ENCODE measurements around the gene SH3PXD2B. TPM values are rescaled to one million over a fixed set of nuclear protein-coding genes. Genes with fewer than 3 reads are reported as not detected.

Gene SH3PXD2B
- total and polyA plus RNA-seq, 2 of the 13 experiments (the other 11 are each of a cell fraction or from before 2014, with no cell fraction given), result 3.4 to 4.6 TPM

DNA sequence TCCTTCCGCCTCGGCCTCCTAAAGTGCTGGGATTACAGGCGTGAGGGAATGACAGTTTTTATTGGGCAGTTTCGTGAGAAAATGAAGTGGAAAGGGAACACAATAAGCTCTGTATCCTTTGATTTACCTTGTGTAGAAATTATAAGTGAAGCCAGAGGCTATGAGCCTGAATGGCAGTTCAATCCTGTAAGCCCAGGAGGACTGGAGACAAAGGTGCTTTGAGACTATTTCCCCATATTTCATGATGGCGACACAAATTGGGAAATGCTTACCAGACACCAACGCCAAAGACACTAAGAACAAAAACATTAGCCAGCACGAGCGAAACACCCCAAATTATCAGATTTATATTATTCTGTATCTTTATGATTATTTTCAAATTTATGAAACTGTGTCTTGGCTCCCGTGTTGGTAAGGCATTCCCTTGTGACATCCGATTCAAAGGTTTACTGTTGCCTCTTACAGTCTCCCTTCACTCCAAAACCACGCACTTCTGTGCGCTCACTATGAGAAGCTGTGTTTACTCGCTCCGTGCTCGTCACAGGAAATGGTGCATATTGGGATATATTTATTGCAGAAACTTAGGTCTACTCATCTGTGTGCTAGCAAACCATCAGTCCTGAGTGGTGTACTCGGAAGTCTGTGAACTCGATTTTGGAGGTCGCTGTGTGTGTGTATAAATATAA is 73.9 kb downstream of the SH3PXD2B start:
- no peak overlapping the region for H2AFZ ChIP-seq (ENCODE audit: low read length)
- H3K4me1 ChIP-seq (ENCODE audit: insufficient read depth, low read length), result peaks cover 29% of the 10 kb centered on the region
- H3K4me2 ChIP-seq (ENCODE audit: low read depth, low read length), result no peak overlapping the region
- TF ChIP-seq ZNF609 (CRISPR knock-in tag; IDR thresholded peaks at IDR 0.05; ENCODE audit: borderline replicate concordance) (no peak), ZNF678 (CRISPR knock-in tag; IDR thresholded peaks at IDR 0.05) (no peak), RBFOX2 (IDR thresholded peaks at IDR 0.05; ENCODE audit: low read depth, low read length) (no peak), ZNF761 (CRISPR knock-in tag; conservative IDR thresholded peaks at IDR 0.05) (no peak), RNF2 (conservative IDR thresholded peaks at IDR 0.05; ENCODE audit: low read depth) (no peak), RFX5 (IDR thresholded peaks at IDR 0.05; ENCODE audit: low read depth, low read length) (no peak), SOX6 (IDR thresholded peaks at IDR 0.05) (no peak), SOX6 (CRISPR knock-in tag; IDR thresholded peaks at IDR 0.05) (no peak), ZNF264 (CRISPR knock-in tag; IDR thresholded peaks at IDR 0.05) (no peak), ZBTB34 (CRISPR knock-in tag; IDR thresholded peaks at IDR 0.05) (no peak), ZBTB43 (CRISPR knock-in tag; conservative IDR thresholded peaks at IDR 0.05) (no peak), ZSCAN20 (CRISPR knock-in tag; IDR thresholded peaks at IDR 0.05; ENCODE audit: borderline replicate concordance) (no peak), NR1H2 (CRISPR knock-in tag; IDR thresholded peaks at IDR 0.05; ENCODE audit: borderline replicate concordance, low read depth) (no peak)
- 91% methylated on average over 18 of the region's 18 CpGs for WGBS (ENCODE audit: low lambda C conversion rate)
- H3K27ac ChIP-seq (ENCODE audit: extremely low read length, insufficient read depth, low read length), result no peak overlapping the region
- no peaks in the 10 kb centered on the region for H3K79me2 ChIP-seq (ENCODE audit: insufficient read depth, low read length)
- ATAC-seq (no peak), DNase-seq (ENCODE audit: low spot score) (no peak), FAIRE-seq (no peak)
- no peaks in the 10 kb centered on the region for H3K9me3 ChIP-seq (ENCODE audit: low read length)
- H3K9ac ChIP-seq (ENCODE audit: insufficient read depth, low read depth, low read length), result no peak overlapping the region
- no peak overlapping the region for H3K4me3 ChIP-seq (replicated peaks in 1 of 3; ENCODE audit: insufficient read depth in 1 of 3, low read depth in 2 of 3, low read length in 3 of 3)
- BruUV-seq (replicated peaks), result no TSS peak
- H3K36me3 ChIP-seq (replicated peaks in 1 of 2; ENCODE audit: control insufficient read depth in 1 of 2, insufficient read depth in 2 of 2, low read length in 2 of 2), result peaks cover 4% of the 10 kb centered on the region in 2 experiments; a peak in 3 of 5 replicates
- H4K20me1 ChIP-seq (ENCODE audit: insufficient read depth, low read length), result no peaks in the 10 kb centered on the region; the same call in 1 of the 2 replicates
- intact Hi-C loops (cut with micrococcal nuclease; ENCODE audit: unreplicated experiment), result no loop called here
- POLR2A ChIA-PET, result no interaction called here
- no peaks in the 10 kb centered on the region for H3K27me3 ChIP-seq (ENCODE audit: control insufficient read depth in 1 of 2, insufficient read depth in 2 of 2, low read length in 2 of 2)
- CTCF ChIA-PET (ENCODE audit: low intra/inter-chr PET ratio, low total read pairs), result no interaction called here
- in situ Hi-C loops (cut with HindIII; ENCODE audit: extremely low pct_ligation_motif_present, low pct_unique_long_range_greater_than_20kb), result no loop called here
